GM19438 (cell line): ENCODE results near the gene CCDC187.
"Not testable (repeated sequence)": the region's sequence is repeated elsewhere in the genome, so short reads cannot be mapped to it uniquely, and the experiment has no call there.

Source experiments
- ATAC-seq: cut with Tn5 transposase; IDR thresholded peaks from one replicate; pipeline ENCODE4 v1.9.1; 2021; ENCODE audit warnings: low read depth; ENCODE audit not compliant: unreplicated experiment

The CCDC187 gene

GRCh38 chr9:136328622-136329041 is 24.7 kb upstream of the CCDC187 start:
- no peak for ATAC-seq

- ATAC-seq = no peak
Measured at GRCh38 chr9:136328011-136328621, 24.2 kb upstream of the CCDC187 start.

GRCh38 chr9:136327304-136327974 is 23.5 kb upstream of the CCDC187 start, which contains the start of gene GPSM1:
Gene GPSM1, plus strand, starts transcription at chr9:136327539. Its CDS starts 157 bp downstream, at chr9:136327696.
- no peak for ATAC-seq

- no peak for ATAC-seq
Measured at GRCh38 chr9:136326761-136327303, 22.9 kb upstream of the CCDC187 start.

GRCh38 chr9:136326061-136326760 is 22.3 kb upstream of the CCDC187 start:
- no peak for ATAC-seq

- ATAC-seq = no peak
Measured at GRCh38 chr9:136325358-136325757, 21.5 kb upstream of the CCDC187 start.

- no peak for ATAC-seq
Measured at GRCh38 chr9:136324501-136325300, 20.8 kb upstream of the CCDC187 start.

GRCh38 chr9:136323371-136323789 is 19.5 kb upstream of the CCDC187 start:
- no peak for ATAC-seq

GRCh38 chr9:136322756-136323330 is 18.9 kb upstream of the CCDC187 start:
- ATAC-seq = no peak

GRCh38 chr9:136321561-136321960 is 17.7 kb upstream of the CCDC187 start:
- no peak for ATAC-seq

GRCh38 chr9:136320972-136321371 is 17.1 kb upstream of the CCDC187 start:
- not testable (repeated sequence) for ATAC-seq

- ATAC-seq = not testable (repeated sequence)
Measured at GRCh38 chr9:136319955-136320354, 16.1 kb upstream of the CCDC187 start.

GRCh38 chr9:136319244-136319643 is 15.3 kb upstream of the CCDC187 start:
- not testable (repeated sequence) for ATAC-seq

- no peak for ATAC-seq
Measured at GRCh38 chr9:136318776-136319241, 14.9 kb upstream of the CCDC187 start.

GRCh38 chr9:136318111-136318775 is 14.3 kb upstream of the CCDC187 start:
- no peak for ATAC-seq

- ATAC-seq = no peak
Measured at GRCh38 chr9:136317695-136318094, 13.8 kb upstream of the CCDC187 start.

- no peak for ATAC-seq
Measured at GRCh38 chr9:136316896-136317676, 13.2 kb upstream of the CCDC187 start.

- ATAC-seq = no peak
Measured at GRCh38 chr9:136316271-136316751, 12.4 kb upstream of the CCDC187 start.

- no peak for ATAC-seq
Measured at GRCh38 chr9:136314944-136315343, 11.1 kb upstream of the CCDC187 start.
